Measurements from ENCODE around the gene CATSPERE.
A peak's percentile ranks its signal among the peaks of the same experiment; 100 is the strongest.
"Not testable (repeated sequence)": the region's sequence is repeated elsewhere in the genome, so short reads cannot be mapped to it uniquely, and the experiment has no call there.

The CATSPERE gene

DNA sequence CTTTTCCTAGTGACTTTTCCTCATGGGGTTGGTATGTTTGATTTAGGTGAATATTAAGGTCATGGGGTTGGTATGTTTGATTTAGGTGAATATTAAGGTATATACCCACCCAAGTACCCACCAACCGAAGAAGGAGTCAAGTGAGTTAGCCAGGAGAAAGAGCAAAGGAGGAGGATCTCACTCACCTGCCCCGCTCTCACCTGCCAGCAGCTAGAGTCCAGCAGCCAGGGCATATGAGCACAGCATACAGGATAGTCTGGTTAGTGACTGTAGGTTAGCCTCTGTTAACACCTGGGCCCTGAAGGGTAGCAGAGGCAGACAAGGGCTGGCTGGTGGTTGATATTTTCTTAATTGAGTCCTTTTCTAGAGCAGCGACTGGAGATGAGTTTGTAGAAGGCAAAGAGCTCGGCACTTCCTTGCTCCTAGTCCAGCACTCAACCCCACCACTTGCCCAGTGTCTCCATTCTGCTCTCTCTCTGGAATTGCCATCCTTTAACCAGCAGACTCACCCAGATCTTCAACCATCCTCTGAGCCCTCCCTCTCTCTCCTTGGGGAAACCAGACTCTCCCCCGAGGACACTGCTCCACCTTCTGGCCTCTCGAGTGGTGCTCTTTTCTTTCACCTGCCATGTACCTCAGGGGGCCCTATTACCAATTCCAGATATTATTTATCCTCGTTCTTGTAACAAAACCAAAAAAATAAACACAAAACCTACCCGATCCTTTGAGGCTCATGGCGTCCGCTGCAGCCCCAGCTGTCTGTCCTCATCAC, 175.6 kb downstream of the CATSPERE start:
- no peak for DNase-seq (ENCODE audit: low spot score)

DNA sequence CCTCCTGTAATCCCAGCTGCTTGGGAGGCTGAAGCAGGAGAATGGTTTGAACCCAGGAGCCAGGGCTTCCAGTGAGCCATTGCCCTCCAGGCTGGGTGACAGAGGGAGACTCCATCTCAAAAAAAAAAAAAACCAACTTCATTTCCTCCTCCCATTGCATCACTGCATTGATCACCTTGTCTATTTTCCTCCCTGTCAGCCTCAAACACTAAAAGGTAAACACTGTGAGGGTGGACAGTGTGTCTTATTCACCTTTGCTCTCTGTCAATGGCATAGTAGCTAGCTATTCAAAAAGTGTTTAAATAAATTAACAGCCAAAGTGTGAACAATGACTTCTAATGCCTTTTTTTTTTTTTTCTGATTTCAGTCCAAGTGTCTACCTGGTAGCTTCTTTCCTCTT, 178.5 kb downstream of the CATSPERE start:
- DNase-seq (ENCODE audit: low spot score) = no peak

DNA sequence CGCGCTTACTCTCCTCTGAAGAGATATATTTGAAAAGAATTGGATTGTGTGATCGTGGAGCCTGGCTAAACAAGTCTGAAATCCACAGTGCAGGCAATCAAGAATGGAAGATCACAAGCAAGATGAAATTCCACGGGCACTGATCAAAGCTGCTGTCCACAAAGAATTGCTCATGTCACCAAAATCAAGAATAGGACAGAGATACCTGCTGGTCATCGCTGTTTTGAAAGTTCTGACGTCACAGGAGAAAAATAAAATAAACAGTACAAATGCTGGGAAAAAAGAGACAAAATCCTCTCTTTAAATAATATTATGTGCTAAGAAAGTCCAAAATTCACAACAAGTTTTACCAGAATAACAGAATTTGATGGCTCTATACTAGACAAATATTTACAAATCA, 179.8 kb downstream of the CATSPERE start:
- DNase-seq (ENCODE audit: low spot score) = no peak

DNA sequence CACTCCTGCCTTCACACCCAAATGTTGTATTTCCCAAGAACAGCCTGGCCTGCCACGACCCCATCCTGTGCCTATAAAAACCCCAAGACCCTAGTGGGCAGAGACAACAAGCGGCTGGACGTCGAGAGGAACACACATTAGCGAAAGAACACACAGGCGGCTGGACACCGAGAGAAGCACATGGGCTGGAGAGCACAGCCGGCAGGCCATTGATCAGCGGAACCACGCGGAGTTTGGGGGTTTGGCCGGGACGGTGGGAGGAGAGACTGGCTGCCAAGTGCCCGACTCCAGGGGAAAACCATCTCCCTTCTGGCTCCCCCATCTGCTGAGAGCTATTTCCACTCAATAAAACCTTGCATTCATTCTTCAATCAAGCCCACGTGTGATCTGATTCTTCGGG, 181.5 kb downstream of the CATSPERE start:
- DNase-seq (ENCODE audit: low spot score) = no peak

DNA sequence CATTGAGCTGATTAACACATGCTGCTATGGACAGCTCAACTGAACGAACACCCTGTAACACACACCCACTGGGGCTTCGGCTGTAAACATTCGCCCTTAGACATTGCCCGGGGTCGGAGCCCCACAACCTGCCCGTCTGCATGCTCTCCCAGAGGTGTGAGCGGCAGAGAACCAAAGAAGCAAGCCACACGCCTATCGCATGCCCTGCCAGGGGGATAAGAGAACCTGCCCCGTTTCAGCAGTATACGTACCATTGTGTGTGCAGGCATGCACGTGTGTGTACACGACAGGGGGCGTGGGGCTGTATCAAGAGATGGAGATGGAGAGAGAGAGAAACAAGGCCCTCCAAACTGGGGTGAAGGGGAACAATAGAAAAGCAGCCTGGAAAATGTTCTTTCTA, 181.9 kb downstream of the CATSPERE start:
- no peak for DNase-seq (ENCODE audit: low spot score)

DNA sequence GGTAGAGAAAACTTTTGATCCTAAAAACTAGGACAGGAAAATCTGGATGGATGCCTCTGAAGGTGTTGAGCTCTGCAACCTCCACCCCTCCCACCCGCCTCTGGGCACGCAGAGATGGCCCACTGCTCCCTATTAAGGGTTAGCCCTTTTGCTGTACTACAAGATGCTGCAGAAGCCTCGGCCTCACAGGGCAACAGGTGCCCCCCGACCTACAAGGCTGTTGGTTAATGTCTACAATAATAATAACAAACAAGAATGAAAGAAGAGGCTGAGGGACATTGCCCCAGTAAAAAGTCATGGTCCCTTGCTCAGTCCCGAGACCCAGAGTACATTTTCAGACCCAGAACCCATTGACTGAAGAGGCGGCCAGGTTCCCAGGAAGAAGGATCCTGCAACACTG, 184.3 kb downstream of the CATSPERE start:
- DNase-seq (ENCODE audit: low spot score) = no peak

DNA sequence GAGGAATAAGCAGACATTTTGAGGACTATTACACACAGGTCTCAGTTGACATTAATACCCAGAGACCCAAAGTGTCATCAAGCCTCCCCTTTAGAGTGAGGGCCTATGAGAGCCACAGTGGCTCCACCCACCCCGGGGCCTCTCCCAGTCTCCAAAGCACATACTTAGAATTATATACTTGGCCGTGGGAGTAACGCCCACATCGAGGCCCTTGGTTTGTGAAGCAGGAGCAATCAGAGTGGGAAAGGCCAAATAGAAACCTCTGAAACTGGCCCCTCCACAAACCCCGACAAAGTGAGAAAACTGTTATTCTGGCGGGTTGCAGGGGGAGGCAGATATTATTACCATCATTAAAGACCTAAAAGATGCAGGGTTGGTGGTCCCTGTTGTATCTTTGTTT, 184.8 kb downstream of the CATSPERE start:
- DNase-seq (ENCODE audit: low spot score) = no peak

DNA sequence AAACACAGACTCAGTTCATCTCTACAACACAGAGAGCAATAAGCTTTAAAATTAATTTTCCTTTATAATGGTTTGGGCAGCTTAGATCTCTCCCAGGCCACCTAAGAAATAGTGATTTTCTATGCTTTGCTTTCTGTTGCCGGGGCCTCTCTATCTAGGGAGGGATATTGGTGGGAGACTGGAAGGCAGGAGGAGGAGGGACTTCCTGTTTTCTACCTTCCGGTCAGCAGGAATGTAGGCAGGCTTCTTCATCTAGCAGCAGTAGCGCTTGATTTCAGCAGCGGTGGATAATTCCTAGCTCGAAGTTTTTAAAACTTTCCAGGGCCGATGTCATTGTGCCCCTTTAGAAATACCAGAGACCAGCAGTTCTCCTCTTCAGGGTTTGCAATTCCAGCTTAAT, 186.7 kb downstream of the CATSPERE start:
- no peak for DNase-seq (ENCODE audit: low spot score)

DNA sequence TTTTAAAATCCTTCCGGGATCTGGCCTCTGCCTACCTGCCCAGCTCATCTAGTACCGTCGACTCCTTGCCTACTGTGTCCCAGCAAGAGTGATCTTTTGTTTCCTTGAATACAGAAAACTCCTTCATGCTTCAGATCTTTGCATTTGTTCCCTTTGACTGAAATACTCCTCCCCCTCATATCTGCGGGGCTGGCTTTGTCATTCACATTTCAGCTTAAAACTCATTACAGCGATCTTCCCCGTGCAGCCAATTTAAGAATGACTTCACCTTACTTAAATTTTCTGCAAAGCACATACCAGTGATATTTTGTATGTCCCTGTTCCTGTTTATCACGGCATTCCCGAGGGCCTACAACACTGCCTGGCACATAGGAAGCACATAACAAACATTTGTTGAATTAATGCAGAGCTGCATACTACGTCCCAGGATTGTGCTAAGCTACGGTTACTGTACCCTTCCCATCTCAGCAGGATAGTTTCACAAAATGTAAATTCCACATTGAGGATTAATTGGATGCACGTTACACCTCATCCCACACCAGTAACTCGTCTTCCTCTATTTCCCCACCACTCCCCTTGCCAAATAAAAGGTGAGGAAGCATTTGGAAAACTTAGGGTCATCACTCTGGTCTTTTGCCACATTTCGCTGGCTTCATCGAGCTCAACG, 191.0 kb downstream of the CATSPERE start:
- DNase-seq (ENCODE audit: low spot score) = no peak

DNA sequence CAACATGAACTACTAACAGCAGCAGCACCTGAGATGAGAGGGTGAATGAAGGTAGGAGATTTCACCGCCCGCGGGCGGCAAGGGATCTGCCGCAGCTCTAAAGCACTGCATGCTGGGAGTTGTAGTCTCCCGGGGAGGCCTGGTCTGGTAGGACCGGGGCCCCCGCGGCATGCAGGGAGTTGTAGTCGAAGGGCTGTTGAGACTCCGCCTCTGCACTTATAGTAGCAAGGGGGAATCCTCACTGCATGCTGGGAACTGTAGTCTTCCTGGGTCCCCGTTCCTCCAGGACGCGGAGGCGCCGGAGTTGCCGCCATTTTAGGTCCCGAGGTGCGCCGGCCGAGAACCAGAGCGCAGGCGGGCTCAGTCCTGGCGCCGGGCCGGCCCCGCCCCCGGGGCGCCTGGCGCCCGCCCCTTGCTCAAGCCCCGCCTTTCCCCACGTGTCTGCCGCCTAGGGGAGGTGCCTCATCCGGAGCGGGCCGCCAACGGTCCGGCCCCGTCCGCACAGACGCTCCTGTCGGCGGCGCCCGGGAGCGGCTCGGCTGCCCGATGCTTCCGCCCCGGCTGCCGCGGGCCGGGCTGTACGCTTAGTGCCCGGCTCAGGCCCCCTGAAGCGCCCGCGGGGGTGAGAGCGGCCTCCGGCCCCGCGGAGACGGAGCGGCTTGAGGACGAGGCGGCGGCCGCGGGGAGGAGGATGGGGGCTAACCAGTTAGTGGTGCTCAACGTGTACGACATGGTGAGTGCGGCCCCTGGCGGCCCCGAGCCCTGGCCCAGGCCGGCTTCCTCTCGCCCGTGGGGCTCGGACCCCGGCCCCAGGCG, 191.8 kb downstream of the CATSPERE start, which contains the start of gene DESI2:
TSS of gene DESI2 (plus strand) at position 504 of the 816 bp plus-strand sequence. CDS start at position 692, 188 bp downstream.
- DNase-seq (ENCODE audit: low spot score) = peak; percentile 98

DNA sequence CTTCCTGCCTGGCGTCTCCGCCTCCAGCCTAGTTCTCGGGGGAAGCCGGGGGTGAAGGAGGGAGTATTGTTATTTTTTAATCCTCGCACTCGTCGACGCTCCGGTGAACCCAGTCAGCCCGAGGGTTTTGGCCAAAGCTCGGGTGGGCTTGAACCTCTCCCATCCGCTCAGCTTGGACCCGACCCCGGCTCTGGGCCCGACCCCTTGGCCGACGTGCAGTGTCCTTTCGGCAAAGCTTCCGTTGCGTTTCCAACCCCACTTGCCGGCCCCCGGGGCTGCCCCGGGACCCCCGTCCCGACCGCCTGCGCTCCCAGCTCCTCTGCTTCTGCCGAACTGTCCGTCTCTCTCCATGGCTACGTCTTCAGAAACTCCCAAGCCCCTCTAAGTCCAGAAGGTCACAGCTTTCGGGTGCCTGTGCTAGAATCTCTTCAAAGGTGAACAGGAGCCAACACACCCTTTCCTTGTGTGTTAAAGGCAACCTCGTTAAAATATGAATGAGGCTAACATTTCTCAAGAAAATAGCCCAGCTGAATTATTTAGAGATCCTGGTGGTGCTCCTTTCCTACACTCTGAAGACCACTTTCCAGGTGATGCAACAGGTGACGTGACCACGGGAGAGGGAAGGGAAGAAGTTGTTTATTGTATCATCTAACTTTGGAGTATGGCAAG, 192.5 kb downstream of the CATSPERE start:
- peak; percentile 17 for DNase-seq (ENCODE audit: low spot score)

DNA sequence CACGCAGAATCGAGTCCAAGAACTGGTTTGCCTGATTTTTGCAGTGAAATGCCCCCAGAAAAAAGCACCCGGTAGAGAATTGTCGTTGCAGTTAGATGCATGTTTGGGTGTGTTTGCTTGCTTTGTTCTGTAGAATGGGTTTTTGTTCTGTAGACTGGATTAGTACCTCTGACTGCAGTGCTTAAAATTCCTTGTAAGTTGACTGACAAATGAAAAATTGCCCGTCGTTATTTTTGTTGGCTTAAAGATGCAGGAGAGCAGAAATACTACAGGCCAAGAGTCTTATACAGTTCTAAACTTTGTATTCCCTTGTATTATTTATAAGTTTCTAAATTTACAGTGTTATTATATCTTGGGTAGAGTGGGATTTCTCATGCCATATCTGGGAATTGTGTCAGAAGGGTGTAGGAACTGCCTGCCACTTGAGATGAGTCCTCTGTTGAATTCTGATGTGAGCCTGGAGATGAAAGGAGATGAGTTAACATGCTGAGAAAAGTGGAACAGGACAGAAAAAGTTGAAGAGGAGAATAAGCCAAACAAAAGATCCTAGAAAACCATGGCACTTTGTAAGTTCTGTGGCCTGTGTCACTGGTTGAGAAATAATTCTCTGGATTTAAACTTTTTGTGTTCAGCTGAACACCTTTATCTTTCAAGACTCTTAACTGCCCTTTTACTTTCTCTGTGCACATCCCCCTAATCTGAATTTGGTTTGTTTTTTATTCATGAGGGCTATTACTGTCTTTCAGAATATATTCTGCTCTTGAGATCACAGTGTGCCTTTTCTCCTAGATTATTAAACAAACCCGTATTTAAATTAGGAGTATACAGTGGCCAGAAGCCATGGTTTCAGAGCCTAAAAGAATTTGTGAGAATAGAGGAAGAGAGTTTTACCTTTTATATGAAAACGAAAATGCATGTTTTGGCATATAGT, 193.3 kb downstream of the CATSPERE start:
- peak; percentile 15 for DNase-seq (ENCODE audit: low spot score)

DNA sequence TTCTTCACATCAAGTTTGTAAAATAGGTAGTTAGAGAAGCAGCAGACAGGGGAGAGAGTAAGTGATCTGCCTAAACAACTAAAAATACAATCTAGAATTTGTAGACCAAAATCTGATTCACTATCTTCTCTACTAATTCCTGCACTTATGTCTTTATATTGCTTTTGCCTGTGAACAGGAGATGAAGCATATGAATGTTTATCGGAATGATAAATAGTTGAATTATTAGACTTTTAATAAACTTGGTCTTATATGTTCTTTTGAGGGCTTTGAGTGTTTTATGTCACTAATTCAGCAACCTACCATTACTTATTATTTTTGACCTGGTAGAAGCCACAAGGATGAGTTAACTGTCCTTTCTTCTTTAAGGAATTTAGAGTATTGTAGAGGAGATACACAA, 194.1 kb downstream of the CATSPERE start:
- DNase-seq (ENCODE audit: low spot score) = no peak

DNA sequence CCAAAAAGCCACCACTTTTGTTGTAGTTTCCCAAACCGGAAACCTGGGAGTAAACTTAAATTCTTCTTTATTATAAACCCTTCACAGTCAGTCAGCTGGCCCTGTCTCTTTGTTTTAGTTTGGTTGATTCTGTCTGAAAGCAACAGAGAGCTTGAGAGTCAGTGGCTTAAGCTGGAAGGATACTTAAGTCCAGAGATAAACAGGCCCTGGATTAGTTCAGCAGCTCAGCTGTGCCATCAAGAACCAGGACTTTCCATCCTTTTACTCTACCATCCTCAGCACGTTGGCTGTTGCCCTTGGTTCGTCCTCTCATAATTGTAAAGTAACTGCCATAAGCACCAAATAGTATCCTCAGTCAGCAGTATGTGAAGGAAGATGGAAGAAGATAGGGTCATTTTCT, 196.3 kb downstream of the CATSPERE start:
- no peak for DNase-seq (ENCODE audit: low spot score)

DNA sequence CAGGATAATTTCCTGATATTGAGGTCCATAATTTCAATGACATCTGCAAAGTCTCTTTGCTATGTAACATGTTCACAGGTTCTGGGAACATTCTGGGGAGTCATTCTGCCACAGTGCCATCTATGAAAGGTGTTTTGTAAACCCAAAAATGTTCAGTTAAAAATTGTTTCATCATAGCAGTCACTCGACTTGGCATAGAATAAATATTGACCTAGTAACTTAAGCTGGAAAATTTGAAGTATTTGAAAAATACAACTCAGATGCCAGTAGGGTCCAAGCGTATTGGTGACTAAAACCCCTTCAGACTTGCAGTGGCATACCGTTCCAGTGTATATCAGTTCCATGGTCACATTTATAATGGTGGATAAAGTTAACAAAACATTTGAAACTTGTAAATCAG, 198.6 kb downstream of the CATSPERE start:
- no peak for DNase-seq (ENCODE audit: low spot score)

DNA sequence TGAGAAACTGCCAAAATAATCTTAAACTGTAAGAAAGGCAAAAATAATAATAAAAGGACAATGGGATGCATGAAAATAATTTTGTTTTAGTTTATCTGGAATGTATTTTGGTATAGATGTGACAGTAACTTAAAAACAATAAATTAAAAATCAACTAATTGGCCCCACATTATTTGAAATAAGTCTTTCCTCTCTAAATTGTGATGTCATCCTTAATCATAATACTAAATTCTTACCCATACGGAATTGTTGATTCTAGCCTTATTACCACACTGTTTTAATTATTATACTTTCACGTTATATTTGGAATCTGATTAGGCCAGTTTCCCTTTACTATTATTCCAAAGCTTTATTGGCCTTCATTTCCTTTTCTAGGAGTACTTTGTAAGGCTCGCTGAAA, 199.5 kb downstream of the CATSPERE start:
- DNase-seq (ENCODE audit: low spot score) = no peak

DNA sequence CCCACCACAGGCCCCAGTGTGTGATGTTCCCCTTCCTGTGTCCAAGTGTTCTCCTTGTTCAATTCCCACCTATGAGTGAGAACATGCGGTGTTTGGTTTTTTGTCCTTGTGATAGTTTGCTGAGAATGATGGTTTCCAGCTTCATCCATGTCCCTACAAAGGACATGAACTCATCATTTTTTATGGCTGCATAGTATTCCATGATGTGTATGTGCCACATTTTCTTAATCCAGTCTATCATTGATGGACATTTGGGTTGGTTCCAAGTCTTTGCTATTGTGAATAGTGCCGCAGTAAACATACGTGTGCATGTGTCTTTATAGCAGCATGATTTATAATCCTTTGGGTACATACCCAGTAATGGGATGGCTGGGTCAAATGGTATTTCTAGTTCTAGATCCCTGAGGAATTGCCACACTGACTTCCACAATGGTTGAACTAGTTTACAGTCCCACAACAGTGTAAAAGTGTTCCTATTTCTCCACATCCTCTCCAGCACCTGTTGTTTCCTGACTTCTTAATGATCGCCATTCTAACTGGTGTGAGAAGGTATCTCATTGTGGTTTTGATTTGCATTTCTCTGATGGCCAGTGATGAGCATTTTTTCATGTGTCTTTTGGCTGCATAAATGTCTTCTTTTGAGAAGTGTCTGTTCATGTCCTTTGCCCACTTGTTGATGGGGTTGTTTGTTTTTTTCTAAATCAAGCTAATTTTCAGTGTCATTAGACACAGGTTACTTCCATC, 200.7 kb downstream of the CATSPERE start:
- DNase-seq (ENCODE audit: low spot score) = not testable (repeated sequence)

DNA sequence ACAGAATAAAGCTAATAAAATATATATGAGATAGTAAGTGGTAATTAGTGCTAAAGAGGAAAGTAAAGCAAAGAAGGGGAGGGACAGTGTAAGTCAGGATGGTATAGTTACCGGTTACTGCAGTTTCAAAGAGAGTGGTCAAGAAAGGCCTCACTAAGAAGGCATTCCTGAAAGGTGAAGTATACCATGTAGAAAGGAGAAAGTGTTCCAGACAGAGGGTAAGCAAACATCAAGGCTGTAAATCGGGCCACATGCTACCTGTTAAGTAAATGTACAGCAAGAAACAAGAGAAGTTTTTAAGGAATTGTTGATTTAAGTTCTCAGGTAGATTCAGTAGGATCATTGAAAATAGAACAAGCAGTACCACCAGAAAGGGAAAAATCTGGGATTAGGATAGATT, 201.5 kb downstream of the CATSPERE start:
- DNase-seq (ENCODE audit: low spot score) = no peak

DNA sequence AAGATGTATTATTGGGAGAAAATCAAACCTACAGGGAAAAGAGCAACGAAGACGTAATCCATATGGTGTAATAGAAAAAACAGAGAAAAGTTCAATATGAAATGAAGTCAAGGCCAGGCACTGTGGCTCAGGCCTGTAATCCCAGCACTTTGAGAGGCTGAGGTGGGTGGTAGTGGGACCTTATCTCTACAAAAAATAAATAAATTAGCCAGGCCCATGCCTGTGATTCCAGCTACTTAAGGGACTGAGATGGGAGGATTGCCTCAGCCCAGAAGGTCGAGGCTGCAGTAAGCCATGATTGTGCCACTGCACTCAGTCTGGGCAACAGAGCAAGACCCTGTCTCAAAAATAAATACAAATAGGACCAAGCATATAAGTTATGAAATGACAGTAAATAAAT, 203.3 kb downstream of the CATSPERE start:
- no peak for DNase-seq (ENCODE audit: low spot score)

DNA sequence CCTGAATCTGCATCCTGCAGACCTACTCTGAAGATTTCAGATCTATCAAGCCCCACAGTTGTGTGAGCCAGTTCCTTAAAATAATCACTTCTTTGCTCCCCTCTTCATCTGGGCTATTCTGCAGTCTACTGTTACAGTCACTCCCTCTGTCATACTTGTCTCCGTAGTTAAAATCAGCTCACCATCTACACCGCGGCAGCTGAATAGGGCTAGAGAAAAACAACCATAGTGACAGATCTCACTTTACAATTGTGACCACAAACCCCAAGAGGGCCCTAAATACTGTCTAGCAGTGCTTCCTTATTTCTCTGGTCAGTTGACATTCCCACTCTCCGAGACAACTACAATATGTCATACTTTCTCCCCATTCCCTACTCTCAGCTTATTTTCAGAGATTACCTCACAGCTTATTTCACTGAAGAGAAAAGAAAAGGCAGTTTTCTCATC, 204.7 kb downstream of the CATSPERE start:
- DNase-seq (ENCODE audit: low spot score) = no peak

Data from hematopoietic multipotent progenitor cell treated with erythropoietin and hydrocortisone succinate and interleukin-3 and kit ligand, for 15 days (in vitro differentiated cells).